GM19025 (cell line): ENCODE measurements around the gene CASP6.

ENCODE experiments used
- ATAC-seq: cut with Tn5 transposase; IDR thresholded peaks from one replicate; pipeline ENCODE4 v1.9.1; 2021; ENCODE audit warnings: mild to moderate bottlenecking, low read depth, moderate library complexity; ENCODE audit not compliant: unreplicated experiment

CASP6 gene

DNA sequence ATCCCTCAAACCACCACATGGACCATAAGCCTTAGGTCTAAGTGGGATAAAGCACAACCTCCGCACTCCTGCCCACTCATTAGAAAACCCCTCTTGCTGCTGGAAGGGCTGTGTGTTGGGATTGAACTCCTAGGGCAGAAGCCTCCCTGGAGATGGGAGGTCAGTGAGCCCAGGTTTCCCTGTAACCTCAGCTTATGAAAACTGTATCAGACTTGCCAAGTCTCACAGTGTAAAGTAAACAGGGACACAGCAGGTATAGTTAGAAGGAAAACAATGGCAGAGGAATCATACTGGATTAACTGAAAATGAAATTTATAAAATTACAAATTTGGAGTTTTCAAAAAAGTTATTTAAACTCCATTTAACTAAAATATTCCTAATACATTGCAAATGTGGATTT is 29.9 kb downstream of the CASP6 start:
- ATAC-seq: no peak

DNA sequence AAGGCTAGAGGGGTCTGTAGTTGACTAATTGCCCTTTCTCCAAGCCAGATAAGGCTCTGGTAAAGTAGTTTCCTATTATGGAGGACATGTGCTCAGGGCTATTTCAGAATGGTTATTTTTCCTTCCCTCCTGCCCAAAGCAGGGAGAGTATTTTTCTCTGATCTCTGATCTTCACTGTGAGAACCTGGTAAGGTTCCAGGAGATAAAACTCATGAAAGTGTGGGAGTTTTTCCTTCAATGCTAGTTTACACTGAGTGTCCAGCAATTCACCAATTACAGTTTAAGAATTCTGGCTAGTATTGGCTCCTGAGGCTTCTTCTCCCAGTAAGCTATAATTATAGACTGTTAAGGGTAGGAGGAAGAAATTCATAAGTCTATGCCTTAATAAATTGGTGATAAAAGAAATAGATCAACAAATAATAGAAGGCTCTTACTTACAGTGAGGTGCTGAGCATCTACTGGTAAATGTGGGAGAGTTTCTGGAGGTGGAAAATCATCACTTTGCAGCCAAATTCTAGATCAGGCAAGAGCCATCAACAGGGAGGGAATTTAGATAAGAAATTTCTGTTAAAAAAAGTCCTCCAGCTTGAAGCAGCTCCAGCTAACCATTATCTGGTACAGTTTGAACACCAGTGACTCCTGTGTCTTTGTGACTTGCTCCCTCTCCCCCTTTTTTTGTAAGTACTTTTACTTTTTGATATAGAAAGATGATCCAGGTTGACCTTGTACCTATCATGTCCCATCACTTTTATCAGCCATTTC is 30.9 kb downstream of the CASP6 start:
- no peak for ATAC-seq

DNA sequence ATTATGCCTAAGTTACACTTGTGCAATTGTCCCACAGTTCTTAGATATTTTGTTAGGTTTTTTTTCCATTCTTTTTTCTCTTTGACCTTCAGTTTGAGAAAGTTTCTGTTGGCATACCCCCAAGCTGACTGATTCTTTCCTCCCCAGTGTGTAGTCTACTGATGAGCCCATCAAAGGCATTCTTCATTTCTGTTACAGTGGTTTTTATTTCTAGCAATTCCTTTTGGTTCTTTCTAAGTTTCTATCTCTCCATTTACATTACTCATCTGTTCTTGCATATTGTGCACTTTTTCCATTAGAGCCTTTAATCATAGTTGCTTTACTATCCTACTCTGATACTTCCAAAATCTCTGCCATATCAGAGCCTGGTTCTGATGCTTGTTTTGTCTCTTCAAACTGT is 31.9 kb downstream of the CASP6 start:
- no peak for ATAC-seq

DNA sequence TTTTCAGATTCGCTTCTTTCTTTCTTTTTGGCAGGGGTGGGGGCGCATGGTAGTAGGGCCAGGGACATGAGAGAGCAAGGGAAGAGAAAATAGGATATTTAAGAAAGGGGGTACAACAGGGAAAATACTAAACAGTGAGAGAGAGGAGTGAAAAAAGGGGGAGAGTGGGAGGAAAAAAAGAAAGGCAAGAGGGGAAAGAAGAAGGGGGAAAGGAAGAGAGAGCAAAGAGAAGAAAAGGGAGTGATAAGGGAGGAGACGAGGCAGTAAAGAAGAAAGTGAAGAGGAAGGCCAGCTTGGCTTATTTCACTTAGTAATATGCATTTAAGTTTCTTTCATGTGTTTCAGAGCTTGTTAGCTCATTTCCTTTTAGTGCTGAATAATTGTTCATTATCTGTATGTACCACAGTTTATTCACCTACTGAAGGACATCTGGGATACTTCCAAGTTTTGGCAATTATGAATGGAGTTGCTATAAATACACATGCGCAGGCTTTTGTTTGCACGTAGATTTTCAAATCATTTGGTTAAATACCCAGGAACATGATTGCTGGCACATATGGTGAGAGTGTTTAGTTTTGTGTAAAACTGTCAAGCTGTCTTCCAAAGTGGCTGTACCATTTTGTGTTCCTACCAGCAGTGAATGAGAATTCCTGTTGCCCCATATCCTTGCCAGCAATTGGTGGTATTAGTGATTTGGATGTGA is 37.3 kb downstream of the CASP6 start:
- no peak for ATAC-seq

DNA sequence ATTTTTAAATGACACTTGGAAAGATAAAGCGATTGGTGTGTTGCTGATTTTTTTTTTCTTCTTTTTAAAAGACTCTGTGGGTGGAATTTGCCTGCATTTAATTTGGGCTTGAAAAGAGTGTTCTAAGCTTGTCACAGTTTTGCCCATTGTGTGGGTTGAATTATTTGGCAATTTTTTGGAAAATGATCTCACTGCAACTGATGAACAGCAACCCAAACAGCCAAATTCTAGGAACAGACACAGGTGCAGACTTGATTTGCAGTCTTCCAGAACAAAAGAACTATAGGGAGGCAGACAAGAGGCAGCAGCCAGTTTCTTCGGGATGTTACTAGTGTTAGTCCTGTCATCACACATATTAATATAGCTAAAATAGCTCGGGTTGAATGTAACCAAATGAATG is 40.5 kb downstream of the CASP6 start:
- no peak for ATAC-seq

DNA sequence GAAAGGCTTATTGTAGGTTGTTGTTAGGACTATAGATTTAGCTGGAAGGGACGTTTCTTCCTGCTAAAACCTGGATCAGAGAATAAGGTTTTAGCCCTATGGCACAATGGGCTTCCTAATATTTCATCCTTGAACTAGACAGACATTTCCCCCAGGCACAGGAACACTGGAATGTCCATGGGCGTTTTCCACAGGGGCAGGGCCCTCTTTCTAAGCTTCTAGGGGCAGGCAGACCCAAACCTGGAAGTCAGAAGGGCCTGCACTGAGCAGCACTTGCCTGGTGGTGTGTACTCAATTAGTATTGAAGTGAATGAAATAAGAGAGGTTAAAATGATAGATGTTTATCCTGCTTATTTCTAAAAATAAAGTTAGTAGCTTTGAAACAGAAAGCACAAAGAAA is 41.1 kb downstream of the CASP6 start:
- no peak for ATAC-seq

DNA sequence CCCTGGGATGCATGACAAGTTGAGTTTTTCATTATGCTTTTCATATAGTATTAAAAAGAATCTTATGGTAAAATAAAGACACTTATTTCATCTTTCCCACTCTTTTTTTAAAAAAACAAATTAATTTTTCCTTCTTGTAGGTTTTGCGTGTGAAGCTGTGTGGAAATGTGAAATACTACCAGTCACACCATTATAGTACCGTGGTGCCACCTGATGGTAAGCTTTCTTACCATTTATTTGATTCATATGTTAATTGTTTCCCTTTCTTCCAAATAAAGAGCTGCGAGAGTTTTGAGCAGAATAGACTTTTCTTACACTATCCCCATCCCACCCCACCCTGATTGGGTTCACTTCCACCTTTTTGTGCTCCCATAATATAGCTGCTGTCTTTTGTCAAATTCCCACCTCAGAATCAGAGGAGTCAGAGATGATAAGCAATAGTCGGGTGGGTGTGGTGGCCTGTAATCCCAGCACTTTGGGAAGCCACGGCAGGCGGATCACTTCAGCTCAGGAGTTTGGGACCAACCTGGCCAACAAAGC is 44.3 kb downstream of the CASP6 start:
- ATAC-seq: no peak

DNA sequence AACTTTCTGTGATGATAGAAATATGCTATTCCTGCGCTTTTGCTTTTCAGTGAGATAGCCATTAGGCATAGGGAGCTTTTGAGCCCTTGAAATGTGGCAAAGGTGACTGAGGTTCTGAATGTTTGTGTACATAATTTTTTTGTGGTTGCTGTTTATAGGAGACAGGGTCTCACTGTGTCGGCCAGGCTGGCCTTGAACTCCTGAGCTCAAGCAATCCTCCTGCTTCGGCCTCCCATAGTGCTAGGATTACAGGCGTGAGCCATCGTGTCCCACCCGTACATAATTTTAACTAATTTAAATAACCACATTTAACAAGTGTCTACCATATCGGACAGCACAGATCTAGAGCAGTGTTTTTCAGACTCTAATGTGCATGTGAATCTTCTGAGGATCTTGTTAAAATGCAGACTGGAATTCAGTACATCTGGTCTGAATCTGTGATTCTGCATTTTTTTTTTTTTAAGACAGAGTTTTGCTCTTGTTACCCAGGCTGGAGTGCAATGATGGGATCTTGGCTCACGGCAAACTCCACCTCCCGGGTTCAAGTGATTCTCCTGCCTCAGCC is 45.3 kb downstream of the CASP6 start:
- no peak for ATAC-seq

DNA sequence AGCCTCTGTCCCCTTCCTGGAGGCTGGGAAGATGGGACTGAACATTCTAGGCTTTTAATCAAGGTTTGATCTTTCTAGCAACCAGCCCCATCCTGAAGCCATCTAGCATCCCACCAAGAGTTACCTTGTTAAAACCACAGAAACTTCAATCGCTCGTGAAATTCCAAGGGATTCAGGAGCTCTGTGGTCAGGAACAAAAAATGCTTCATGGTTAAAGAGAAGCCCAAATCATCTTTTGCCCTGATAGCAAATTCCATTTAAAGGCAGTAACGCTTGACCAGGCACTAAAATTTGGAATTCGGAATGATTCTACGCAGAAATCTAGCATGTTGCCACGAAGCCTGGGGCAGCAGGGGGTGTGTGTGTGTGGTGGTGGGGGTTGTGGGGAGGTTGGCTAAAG is 47.8 kb downstream of the CASP6 start:
- no peak for ATAC-seq

DNA sequence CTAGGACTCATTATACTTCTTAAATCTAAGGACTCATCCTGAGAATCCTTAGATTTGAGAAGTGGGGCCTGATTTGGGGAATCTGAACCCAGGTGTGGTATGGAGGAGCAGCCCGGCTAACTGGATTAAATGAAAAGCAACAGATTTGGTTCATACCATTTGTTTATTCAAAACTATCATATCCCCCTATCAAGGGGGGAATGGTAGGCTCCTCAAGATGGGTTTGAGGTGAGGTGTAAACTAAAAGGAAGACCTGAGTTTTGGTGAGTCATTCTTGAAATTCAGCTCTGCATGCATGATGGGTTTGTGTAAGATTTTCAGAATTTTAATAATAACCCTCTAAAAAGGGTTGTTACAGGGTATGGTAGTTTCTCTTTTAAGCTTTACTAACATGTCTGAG is 53.4 kb downstream of the CASP6 start:
- peak; percentile 67 for ATAC-seq

DNA sequence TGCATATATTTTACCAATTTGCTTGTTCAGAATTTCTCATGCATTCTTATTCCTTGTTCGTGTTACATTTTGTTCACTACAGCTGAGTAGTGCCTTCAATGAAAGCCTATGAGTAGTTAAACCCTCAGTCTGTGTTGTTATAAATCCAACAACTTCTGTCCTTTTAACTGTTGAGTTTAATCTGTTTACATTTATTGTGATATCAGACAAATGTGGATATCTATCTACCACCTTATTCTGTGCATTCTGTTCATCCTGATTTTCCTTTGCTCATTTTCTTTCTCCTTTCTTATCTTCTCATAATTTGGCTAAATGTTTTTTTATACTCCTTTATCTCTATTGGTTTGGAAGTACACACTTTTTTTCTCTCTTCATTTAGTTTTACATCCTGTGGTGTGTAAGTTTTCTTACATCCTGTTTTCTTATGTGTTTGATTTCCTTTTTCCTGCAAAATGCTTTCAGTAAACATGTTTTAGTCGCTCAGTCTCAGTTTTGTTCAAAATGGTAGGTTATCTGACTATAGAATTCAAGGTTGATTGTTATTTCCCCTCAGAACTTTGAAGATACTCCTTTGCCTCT is 54.2 kb downstream of the CASP6 start:
- ATAC-seq: no peak

DNA sequence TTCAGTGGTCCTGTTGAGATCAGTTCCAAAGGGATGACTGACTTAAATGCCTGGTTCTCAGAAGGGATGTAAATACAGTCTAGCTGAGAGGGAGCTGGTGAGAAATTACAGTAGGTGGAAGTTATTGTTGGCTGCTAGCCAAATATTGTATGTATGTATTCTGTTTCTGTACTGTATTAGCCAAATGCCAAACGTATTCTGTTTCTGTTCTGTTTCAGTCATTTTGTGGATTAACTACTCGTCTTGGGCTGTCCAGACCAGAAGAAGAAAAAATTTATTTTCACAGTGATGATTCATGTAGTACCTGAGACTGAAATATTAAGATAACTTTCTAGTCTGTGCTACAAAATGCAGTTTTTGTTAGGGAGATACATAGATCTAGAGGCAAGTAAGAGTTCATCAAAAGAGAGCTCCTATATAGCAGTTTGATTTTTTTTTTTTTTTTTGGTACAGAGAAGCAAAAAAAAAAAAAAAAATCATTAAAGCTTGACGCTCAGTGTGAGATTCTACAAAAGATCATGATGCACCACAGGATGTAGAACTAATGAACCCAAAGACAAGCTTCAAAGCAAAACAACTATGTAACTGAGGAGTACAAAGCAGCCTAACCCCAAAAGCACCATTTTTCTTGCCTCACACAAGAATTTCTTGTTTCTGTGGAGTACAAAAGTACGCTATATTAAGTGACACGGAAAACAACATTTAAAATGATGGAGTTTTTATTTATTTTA is 54.8 kb downstream of the CASP6 start:
- ATAC-seq: peak; percentile 53

DNA sequence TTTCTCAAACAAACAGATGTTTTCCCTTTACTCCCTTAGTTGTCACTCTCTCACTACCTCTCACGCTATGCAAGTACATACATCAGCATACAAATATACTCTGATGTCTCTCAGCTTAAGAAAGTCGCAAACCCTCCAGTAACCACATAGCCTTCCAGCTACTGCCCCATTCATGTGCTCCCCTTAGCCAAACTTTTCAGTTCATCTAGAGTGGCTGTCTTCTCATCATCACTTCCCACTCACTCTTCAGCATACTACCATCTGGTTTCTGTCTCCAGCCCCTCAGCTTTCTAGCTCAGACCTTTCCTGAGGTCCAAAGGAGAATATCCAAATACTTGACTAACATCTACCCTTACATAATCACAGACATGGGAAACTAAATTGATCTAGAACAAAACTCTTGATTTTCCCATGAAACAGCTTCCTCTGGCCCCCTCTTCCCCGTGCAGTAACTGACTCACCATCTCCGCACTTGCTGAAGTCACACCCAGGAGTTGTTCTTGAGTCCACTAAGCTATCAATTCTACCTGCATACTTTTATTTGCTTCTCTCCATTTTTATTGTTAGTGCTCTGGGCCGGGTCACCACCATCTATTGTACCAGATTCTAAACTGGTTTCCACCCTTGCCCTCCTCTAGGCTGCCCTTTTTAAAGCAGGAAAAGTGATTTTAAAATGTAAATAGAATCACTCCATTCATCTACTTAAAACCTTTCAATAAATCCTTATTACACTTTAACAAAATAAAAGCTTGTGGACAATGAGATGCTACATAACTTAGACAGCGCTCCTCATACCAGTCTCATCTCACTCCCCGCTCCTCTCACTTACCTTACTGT is 57.2 kb downstream of the CASP6 start:
- ATAC-seq: no peak

DNA sequence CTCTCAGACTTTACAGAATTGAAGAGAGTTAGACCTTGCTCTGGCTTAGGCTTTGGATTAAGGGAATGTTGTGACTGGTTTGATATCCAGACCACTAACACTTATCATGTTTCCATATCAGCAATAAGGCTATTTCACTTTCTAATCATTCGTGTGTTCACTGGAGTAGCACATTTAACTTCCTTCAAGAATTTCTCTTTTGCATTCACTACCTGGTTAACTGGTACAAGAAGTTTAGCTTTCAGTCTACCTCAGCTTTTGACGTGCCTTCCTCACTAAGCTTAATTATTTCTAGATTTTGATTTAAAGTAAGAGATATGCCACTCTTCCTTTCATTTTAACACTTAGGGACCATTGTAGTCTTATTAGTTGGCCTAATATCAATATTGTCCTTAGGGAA is 62.6 kb downstream of the CASP6 start:
- ATAC-seq: no peak
